ENCODE data around the gene INTS15.
"Not testable (repeated sequence)": the region's sequence is repeated elsewhere in the genome, so short reads cannot be mapped to it uniquely, and the experiment has no call there.

The INTS15 gene

GRCh38 chr7:6577369-6578113 is 12.3 kb upstream of the INTS15 start, which contains the start of gene ZDHHC4:
ZDHHC4 (plus strand) TSS chr7:6577454; CDS start chr7:6580562, 3,108 bp downstream.
- DNase-seq: peak; percentile 93

- DNase-seq: no peak
Observed at GRCh38 chr7:6578114-6579084, 11.4 kb upstream of the INTS15 start.

GRCh38 chr7:6579446-6579845 is 10.4 kb upstream of the INTS15 start:
- no peak for DNase-seq

GRCh38 chr7:6585746-6586432 is 3.9 kb upstream of the INTS15 start:
- DNase-seq: not testable (repeated sequence)

GRCh38 chr7:6588566-6588965 is 1.3 kb upstream of the INTS15 start:
- DNase-seq: no peak

- DNase-seq: no peak
Observed at GRCh38 chr7:6589151-6589828, 531 bp upstream of the INTS15 start.

- no peak for DNase-seq
Observed at GRCh38 chr7:6590645-6591110, 857 bp downstream of the INTS15 start.

GRCh38 chr7:6600093-6600492 is 10.3 kb downstream of the INTS15 start:
- DNase-seq: no peak

- no peak for DNase-seq
Observed at GRCh38 chr7:6604458-6604857, 14.6 kb downstream of the INTS15 start.

- DNase-seq: no peak
Observed at GRCh38 chr7:6606866-6607583, 17.2 kb downstream of the INTS15 start.

- no peak for DNase-seq
Observed at GRCh38 chr7:6607651-6608051, 17.8 kb downstream of the INTS15 start.

- DNase-seq: no peak
Observed at GRCh38 chr7:6608081-6608480, 18.3 kb downstream of the INTS15 start.

GRCh38 chr7:6608794-6609193 is 19.0 kb downstream of the INTS15 start:
- DNase-seq: no peak

GRCh38 chr7:6612819-6613218 is 23.0 kb downstream of the INTS15 start:
- no peak for DNase-seq

- no peak for DNase-seq
Observed at GRCh38 chr7:6613706-6614105, 23.9 kb downstream of the INTS15 start.

- peak; percentile 83 for DNase-seq
Observed at GRCh38 chr7:6614953-6615722, 25.3 kb downstream of the INTS15 start, which contains the start of gene ZNF853. ZNF853 (plus strand) TSS chr7:6615610; CDS start chr7:6616175, 565 bp downstream.

- DNase-seq: peak; percentile 57
Observed at GRCh38 chr7:6615723-6616555, 26.1 kb downstream of the INTS15 start.

- no peak for DNase-seq
Observed at GRCh38 chr7:6616854-6617643, 27.2 kb downstream of the INTS15 start.

GRCh38 chr7:6618621-6619020 is 28.8 kb downstream of the INTS15 start:
- no peak for DNase-seq
